CD14-positive monocyte (primary cell): Measurements from ENCODE around the gene SLC25A28. TPM values are rescaled to one million over a fixed set of nuclear protein-coding genes. Genes with fewer than 3 reads are reported as not detected.

ENCODE experiments used
- DNase-seq, 3 donors: peaks; one replicate each; pipeline ENCODE4 v3.0.0-alpha.2; 2011 to 2022
- H2AFZ ChIP-seq: 2 replicates; pipeline ENCODE4 v1.6.0; 2012; ENCODE audit warnings: mild to moderate bottlenecking, low read depth, low read length, inconsistent platforms; ENCODE audit not compliant: insufficient read depth, poor library complexity, severe bottlenecking
- H3K27ac ChIP-seq, 2 donors: 1 replicate in 1 of 2; 2 replicates in 1 of 2; pipeline ENCODE4 v1.5.1; 2012 to 2013; ENCODE audit warnings: low read length in 2 of 2, control low read depth in 1 of 2, inconsistent platforms in 1 of 2, low read depth in 1 of 2, mild to moderate bottlenecking in 1 of 2
- H3K27me3 ChIP-seq, 2 donors: one replicate each; pipeline versions ENCODE4 v1.6.0 to v1.6.1; 2011 to 2013; ENCODE audit warnings: low read length in 2 of 2; ENCODE audit not compliant: control insufficient read depth in 2 of 2, insufficient read depth in 2 of 2
- H3K36me3 ChIP-seq, 2 donors: replicated peaks in 1 of 2; 1 replicate in 1 of 2; 2 replicates in 1 of 2; pipeline versions ENCODE4 v1.5.1 to v1.6.1; 2012 to 2013; ENCODE audit warnings: low read length in 2 of 2, control low read depth in 1 of 2, inconsistent platforms in 1 of 2, mild to moderate bottlenecking in 1 of 2; ENCODE audit not compliant: insufficient read depth in 2 of 2, control insufficient read depth in 1 of 2
- H3K4me1 ChIP-seq, 2 donors: 1 replicate in 1 of 2; 2 replicates in 1 of 2; pipeline versions ENCODE4 v1.5.1 to v1.6.1; 2012 to 2013; ENCODE audit warnings: low read length in 2 of 2, control low read depth in 1 of 2, inconsistent platforms in 1 of 2, mild to moderate bottlenecking in 1 of 2, moderate library complexity in 1 of 2; ENCODE audit not compliant: insufficient read depth in 2 of 2, control insufficient read depth in 1 of 2
- H3K4me2 ChIP-seq: replicated peaks from 2 replicates; pipeline ENCODE3; 2012; ENCODE audit warnings: low read length, moderate library complexity, mild to moderate bottlenecking; ENCODE audit not compliant: poor library complexity, severe bottlenecking; ENCODE audit errors: extremely low read depth
- H3K4me3 ChIP-seq, 3 experiments: fragments of 200-600 bp in 1 of 3; sonication (generic) in 1 of 3; replicated peaks in 1 of 3; 1 replicate in 2 of 3; 2 replicates in 1 of 3; pipeline ENCODE4 v1.5.1; 2011 to 2013; ENCODE audit warnings: low read length in 3 of 3, mild to moderate bottlenecking in 3 of 3, control low read depth in 2 of 3, low read depth in 2 of 3, inconsistent platforms in 1 of 3, moderate library complexity in 1 of 3
- H3K79me2 ChIP-seq: 2 replicates; pipeline ENCODE4 v1.6.0; 2012; ENCODE audit warnings: mild to moderate bottlenecking, control low read depth, inconsistent platforms, low read length, moderate library complexity; ENCODE audit not compliant: insufficient read depth
- H3K9ac ChIP-seq: 2 replicates; pipeline ENCODE4 v1.6.0; 2017; ENCODE audit warnings: low read length, mild to moderate bottlenecking; ENCODE audit not compliant: insufficient read depth, poor library complexity, severe bottlenecking
- H3K9me3 ChIP-seq, 2 donors: replicated peaks in 1 of 2; 1 replicate in 1 of 2; 2 replicates in 1 of 2; pipeline versions ENCODE4 v1.5.1 to v1.6.1; 2012 to 2013; ENCODE audit warnings: low read length in 2 of 2, control low read depth in 1 of 2; ENCODE audit not compliant: control insufficient read depth in 1 of 2, insufficient read depth in 1 of 2
- H4K20me1 ChIP-seq: 2 replicates; pipeline ENCODE4 v1.6.0; 2012; ENCODE audit warnings: mild to moderate bottlenecking, low read length, control low read depth, moderate library complexity; ENCODE audit not compliant: insufficient read depth
- H3K27ac Mint-ChIP-seq, 7 donors: one replicate each; pipeline ENCODE4 v1.8.0; 2020; ENCODE audit warnings: mild to moderate bottlenecking in 7 of 7, mixed read lengths in 7 of 7, moderate library complexity in 6 of 7, inconsistent platforms in 2 of 7
- H3K27me3 Mint-ChIP-seq, 3 donors: one replicate each; pipeline ENCODE4 v1.8.0; 2021 to 2022; ENCODE audit warnings: low read depth in 3 of 3, mild to moderate bottlenecking in 3 of 3, mixed read lengths in 3 of 3, moderate library complexity in 3 of 3, inconsistent platforms in 1 of 3
- H3K36me3 Mint-ChIP-seq, 2 donors: one replicate each; pipeline ENCODE4 v1.8.0; 2020; ENCODE audit warnings: mixed read lengths in 2 of 2, inconsistent platforms in 1 of 2, mild to moderate bottlenecking in 1 of 2
- H3K4me1 Mint-ChIP-seq: one replicate; pipeline ENCODE4 v1.8.0; 2020; ENCODE audit warnings: mild to moderate bottlenecking, mixed read lengths
- H3K4me3 Mint-ChIP-seq, 2 donors: one replicate each; pipeline ENCODE4 v1.8.0; 2020; ENCODE audit warnings: mild to moderate bottlenecking in 2 of 2, mixed read lengths in 2 of 2, moderate library complexity in 1 of 2
- H3K9me3 Mint-ChIP-seq, 7 donors: one replicate each; pipeline ENCODE4 v1.8.0; 2020 to 2022; ENCODE audit warnings: mixed read lengths in 7 of 7, mild to moderate bottlenecking in 6 of 7, moderate library complexity in 6 of 7, inconsistent platforms in 2 of 7
- WGBS: methylation state at CpG from one replicate; pipeline ENCODE4 v1.1.5; 2013; ENCODE audit warnings: missing lambda C conversion rate; ENCODE audit not compliant: insufficient coverage; 5-methylcytosine and 5-hydroxymethylcytosine counted together
- intact Hi-C, 2 donors: fragments of 100-400 bp; cut with micrococcal nuclease; formaldehyde crosslinking; loops; one replicate each; pipeline versions ENCODE4 v1.15.0 to v1.15.1; 2023
- polyA plus RNA-seq, 3 donors: library from polyadenylated mRNA; depleted of rRNA in 1 of 3; unstranded in 2 of 3; stranded (reverse) in 1 of 3; fragments of 300-500 nt in 2 of 3; fragments of >200 nt in 1 of 3; fragmentation: Illumina TruSeq in 2 of 3; gene quantifications; 1 replicate in 2 of 3; 2 replicates in 1 of 3; pipeline ENCODE4 v1.2.3, GENCODE V29; 2012 to 2021
- TF ChIP-seq, protein P1 (sequence below): fragments of 200-600 bp; IDR thresholded peaks from one replicate; pipeline ENCODE4 v1.8.0; 2022; ENCODE audit warnings: antibody characterized with exemption, mild to moderate bottlenecking

The SLC25A28 gene
- polyA plus RNA-seq, 3 donors, result 15.4 to 147 (median 15.5) TPM

DNA sequence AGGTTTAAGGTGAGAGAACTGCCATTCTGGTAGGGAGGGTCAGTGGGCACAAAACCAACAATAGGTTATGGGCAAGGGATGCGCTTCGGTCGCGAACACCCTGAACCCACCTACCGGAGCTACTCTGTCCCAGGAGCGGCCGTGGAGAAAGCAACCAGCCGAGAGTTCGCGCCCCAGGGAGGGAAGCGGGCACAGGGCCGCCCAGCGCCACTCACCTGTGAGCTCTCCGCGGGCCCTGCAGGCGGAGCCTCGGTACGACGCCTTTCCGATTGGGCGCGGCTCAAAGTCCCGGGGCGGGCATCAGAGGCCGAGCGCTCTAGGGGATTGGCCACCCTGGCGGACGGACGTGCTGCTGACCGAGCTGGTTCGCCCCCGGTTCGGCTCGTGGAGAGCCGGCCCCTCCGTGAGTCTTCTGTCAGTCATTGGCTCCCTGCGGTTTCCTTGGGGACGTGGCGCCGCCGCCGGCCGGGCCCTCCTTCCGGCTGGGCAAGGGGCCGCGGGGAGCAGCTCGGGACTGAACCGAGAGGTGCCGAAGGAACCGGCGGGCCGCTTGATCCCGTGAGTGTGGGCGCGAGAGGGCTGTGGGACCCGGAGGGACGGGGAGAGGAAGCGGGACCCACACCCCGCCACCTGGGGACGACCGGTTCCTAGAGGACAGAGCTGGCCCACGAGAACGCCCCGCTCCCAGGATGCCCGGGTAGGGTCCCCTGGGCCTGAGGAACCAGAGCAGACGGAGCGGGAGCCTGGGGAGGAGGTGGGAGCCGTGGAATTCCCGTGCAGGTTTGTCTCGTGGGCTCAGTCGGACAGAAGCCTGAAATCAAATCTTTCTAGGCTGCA lies 39.0 kb upstream of the SLC25A28 start, which contains the start of gene ENTPD7:
TSS of gene ENTPD7 (plus strand) at position 479 of the 837 bp plus-strand sequence. CDS start 448 bp downstream, outside the sequence.
- intact Hi-C loops, result loop anchor here (2.0 to 5.0 kb wide), 2 partner anchors 37 to 38 kb away; partner anchors contain the start of gene SLC25A28 (in 2 of the 2)
- Histone ChIP-seq H3K4me2 (peak within 1 kb of the TSS; percentile 81), H2AFZ (peak within 1 kb of the TSS; percentile 95), H4K20me1 (no peaks in the 10 kb centered on the region), H3K27me3 (no peaks in the 10 kb centered on the region), H3K9me3 (no peaks in the 10 kb centered on the region), H3K4me1 (peaks cover 49 to 58% of the 10 kb centered on the region in 2 donors), H3K79me2 (peaks cover 16% of the 10 kb centered on the region), H3K36me3 (peaks cover 0 to 14% of the 10 kb centered on the region in 2 donors), H3K4me3 (peak within 1 kb of the TSS; percentile 80 to 96 (median 90)), H3K27ac (peak within 1 kb of the TSS; percentile 41 to 78), H3K9ac (peak within 1 kb of the TSS; percentile 81)
- H3K36me3 Mint-ChIP-seq, result peaks cover 13% of the 10 kb centered on the region in 2 donors
- H3K27ac Mint-ChIP-seq, result peak within 1 kb of the TSS; percentile 82 to 95 (median 90)
- no peaks in the 10 kb centered on the region for H3K9me3 Mint-ChIP-seq
- peaks cover 61% of the 10 kb centered on the region for H3K4me1 Mint-ChIP-seq
- WGBS, result under 1% methylated on average over 71 of the region's 71 CpGs
- peaks cover 0 to 5% (median 0%) of the 10 kb centered on the region in 3 donors for H3K27me3 Mint-ChIP-seq
- peak within 1 kb of the TSS; percentile 86 to 95 for H3K4me3 Mint-ChIP-seq
- peak; percentile 88 to 91 (median 88) for DNase-seq
- TF ChIP-seq, protein P1, sequence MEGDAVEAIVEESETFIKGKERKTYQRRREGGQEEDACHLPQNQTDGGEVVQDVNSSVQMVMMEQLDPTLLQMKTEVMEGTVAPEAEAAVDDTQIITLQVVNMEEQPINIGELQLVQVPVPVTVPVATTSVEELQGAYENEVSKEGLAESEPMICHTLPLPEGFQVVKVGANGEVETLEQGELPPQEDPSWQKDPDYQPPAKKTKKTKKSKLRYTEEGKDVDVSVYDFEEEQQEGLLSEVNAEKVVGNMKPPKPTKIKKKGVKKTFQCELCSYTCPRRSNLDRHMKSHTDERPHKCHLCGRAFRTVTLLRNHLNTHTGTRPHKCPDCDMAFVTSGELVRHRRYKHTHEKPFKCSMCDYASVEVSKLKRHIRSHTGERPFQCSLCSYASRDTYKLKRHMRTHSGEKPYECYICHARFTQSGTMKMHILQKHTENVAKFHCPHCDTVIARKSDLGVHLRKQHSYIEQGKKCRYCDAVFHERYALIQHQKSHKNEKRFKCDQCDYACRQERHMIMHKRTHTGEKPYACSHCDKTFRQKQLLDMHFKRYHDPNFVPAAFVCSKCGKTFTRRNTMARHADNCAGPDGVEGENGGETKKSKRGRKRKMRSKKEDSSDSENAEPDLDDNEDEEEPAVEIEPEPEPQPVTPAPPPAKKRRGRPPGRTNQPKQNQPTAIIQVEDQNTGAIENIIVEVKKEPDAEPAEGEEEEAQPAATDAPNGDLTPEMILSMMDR, result peak; percentile 24

DNA sequence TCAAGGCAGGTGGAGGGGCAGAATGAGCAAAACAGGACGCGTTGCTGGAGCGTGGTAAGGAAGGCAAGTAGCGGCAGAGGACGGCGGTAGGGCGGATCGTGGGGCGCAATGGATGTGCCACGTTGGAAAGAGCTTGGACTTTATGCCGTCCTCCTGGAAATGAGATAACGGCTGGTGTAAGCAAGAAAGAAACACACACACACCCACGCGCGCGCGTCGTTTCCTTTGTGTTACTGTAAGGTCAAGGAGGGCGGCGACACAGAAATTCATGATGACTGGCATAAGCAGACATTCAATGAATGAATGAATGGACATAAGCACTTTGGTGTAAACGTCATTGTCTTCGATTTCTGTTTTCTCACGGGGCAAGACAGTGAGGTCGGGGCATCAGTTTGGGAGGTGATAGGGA lies 38.4 kb upstream of the SLC25A28 start:
- Mint-ChIP-seq H3K27me3 (peaks cover 0 to 5% (median 0%) of the 10 kb centered on the region in 3 donors), H3K27ac (peak overlapping the region; percentile 82 to 95 (median 90)), H3K36me3 (peaks cover 10% of the 10 kb centered on the region in 2 donors), H3K4me3 (peak overlapping the region; percentile 86 to 95), H3K9me3 (no peaks in the 10 kb centered on the region), H3K4me1 (peaks cover 66% of the 10 kb centered on the region)
- peaks cover 49 to 60% of the 10 kb centered on the region in 2 donors for H3K4me1 ChIP-seq
- H4K20me1 ChIP-seq, result no peaks in the 10 kb centered on the region
- DNase-seq, result peak; percentile 16 to 54 (median 37)
- TF ChIP-seq, protein P1, result no peak
- H3K9ac ChIP-seq, result peak overlapping the region; percentile 81
- H3K27me3 ChIP-seq, result no peaks in the 10 kb centered on the region
- H3K27ac ChIP-seq, result peak overlapping the region in 1 of 2 donors; percentile 78
- 39% methylated on average over 16 of the region's 24 CpGs for WGBS
- peaks cover 16% of the 10 kb centered on the region for H3K79me2 ChIP-seq
- peak overlapping the region; percentile 80 to 96 (median 90) for H3K4me3 ChIP-seq
- H3K36me3 ChIP-seq, result peaks cover 0 to 13% of the 10 kb centered on the region in 2 donors
- H3K9me3 ChIP-seq, result no peaks in the 10 kb centered on the region
- intact Hi-C loops, result loop anchor here (2.0 to 5.0 kb wide), 2 partner anchors 36 to 38 kb away; partner anchors contain the start of gene SLC25A28 (in 2 of the 2)
- H3K4me2 ChIP-seq, result peak overlapping the region; percentile 81
- H2AFZ ChIP-seq, result peak overlapping the region; percentile 95
